ENCODE results near the gene NYAP2. TPM values are rescaled to one million over a fixed set of nuclear protein-coding genes. Genes with fewer than 3 reads are reported as not detected.

NYAP2 gene
- total RNA-seq, 2 donors from 2014 or later, result 0.05 to 0.12 TPM

- no peaks in the 10 kb centered on the region for H3K36me3 ChIP-seq
- DNase-seq, result no peak
- H3K27ac ChIP-seq, result no peak overlapping the region
- no peak overlapping the region for H3K9ac ChIP-seq (ENCODE audit: low read depth in 2 of 2, low read length in 2 of 2)
- TF ChIP-seq, protein P1, sequence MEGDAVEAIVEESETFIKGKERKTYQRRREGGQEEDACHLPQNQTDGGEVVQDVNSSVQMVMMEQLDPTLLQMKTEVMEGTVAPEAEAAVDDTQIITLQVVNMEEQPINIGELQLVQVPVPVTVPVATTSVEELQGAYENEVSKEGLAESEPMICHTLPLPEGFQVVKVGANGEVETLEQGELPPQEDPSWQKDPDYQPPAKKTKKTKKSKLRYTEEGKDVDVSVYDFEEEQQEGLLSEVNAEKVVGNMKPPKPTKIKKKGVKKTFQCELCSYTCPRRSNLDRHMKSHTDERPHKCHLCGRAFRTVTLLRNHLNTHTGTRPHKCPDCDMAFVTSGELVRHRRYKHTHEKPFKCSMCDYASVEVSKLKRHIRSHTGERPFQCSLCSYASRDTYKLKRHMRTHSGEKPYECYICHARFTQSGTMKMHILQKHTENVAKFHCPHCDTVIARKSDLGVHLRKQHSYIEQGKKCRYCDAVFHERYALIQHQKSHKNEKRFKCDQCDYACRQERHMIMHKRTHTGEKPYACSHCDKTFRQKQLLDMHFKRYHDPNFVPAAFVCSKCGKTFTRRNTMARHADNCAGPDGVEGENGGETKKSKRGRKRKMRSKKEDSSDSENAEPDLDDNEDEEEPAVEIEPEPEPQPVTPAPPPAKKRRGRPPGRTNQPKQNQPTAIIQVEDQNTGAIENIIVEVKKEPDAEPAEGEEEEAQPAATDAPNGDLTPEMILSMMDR (IDR thresholded peaks at IDR 0.05), result no peak
- intact Hi-C loops (cut with DNase I), result no loop called here
- no peak overlapping the region for H3K4me3 ChIP-seq
- H3K4me1 ChIP-seq, result no peaks in the 10 kb centered on the region
- no peaks in the 10 kb centered on the region for H3K9me3 ChIP-seq
- no peaks in the 10 kb centered on the region for H3K27me3 ChIP-seq
Observed at GRCh38 chr2:225678792-225679191, 279.3 kb downstream of the NYAP2 start.

DNA sequence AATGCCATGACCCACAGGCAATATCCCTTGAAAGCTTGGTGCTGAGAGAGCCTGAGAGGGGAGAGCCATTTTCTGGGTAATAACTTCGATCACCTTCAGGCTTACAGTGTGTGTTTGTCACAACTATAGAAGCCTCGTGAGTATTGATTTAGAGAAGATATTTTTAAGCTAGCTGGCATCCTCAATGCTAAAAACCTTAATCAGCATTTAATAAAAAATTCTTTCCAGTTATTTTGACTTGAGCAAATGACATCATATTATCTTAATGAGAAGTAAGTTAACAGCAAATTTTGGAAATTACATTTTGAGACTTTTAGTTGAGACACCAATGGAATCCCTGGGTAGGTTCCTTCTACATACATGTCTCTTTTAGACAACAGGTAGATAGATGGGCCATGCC, 283.7 kb downstream of the NYAP2 start:
- no peak for DNase-seq
- no peak overlapping the region for H3K4me3 ChIP-seq
- no peaks in the 10 kb centered on the region for H3K4me1 ChIP-seq
- H3K27me3 ChIP-seq, result no peaks in the 10 kb centered on the region
- intact Hi-C loops (cut with DNase I), result no loop called here
- no peak overlapping the region for H3K27ac ChIP-seq
- H3K9ac ChIP-seq (ENCODE audit: low read depth in 2 of 2, low read length in 2 of 2), result no peak overlapping the region
- H3K36me3 ChIP-seq, result no peaks in the 10 kb centered on the region
- TF ChIP-seq, protein P1 (IDR thresholded peaks at IDR 0.05), result no peak
- no peaks in the 10 kb centered on the region for H3K9me3 ChIP-seq

- no peak overlapping the region for H3K4me3 ChIP-seq
- intact Hi-C loops (cut with DNase I), result no loop called here
- H3K27me3 ChIP-seq, result no peaks in the 10 kb centered on the region
- TF ChIP-seq, protein P1 (IDR thresholded peaks at IDR 0.05), result no peak
- H3K9ac ChIP-seq (ENCODE audit: low read depth in 2 of 2, low read length in 2 of 2), result no peak overlapping the region
- H3K36me3 ChIP-seq, result no peaks in the 10 kb centered on the region
- H3K9me3 ChIP-seq, result no peaks in the 10 kb centered on the region
- H3K4me1 ChIP-seq, result no peaks in the 10 kb centered on the region
- H3K27ac ChIP-seq, result no peak overlapping the region
- no peak for DNase-seq
Observed at GRCh38 chr2:225690153-225690552, 290.6 kb downstream of the NYAP2 start.

DNA sequence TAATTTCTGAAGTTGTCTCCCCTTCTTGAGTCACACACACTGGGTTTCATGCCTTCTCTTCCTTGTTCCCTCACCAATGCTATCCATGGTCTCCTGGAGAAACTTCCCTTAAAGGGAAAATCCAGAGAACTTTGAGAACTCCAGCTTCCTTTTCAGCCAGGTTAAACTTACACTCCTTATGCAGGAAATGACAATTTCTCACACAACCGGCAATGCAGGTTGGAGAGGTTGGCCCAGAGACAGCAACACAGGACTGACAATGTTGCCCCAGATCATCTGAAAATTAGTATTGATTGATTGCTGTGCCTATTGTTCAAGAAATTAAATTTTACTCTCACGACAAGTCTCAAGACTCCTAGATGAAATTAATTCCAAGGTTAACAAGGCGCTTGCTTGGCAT, 292.2 kb downstream of the NYAP2 start:
- H3K36me3 ChIP-seq, result no peaks in the 10 kb centered on the region
- no peak for DNase-seq
- no peak overlapping the region for H3K4me3 ChIP-seq
- intact Hi-C loops (cut with DNase I), result no loop called here
- H3K4me1 ChIP-seq, result no peaks in the 10 kb centered on the region
- TF ChIP-seq, protein P1 (IDR thresholded peaks at IDR 0.05), result no peak
- H3K9me3 ChIP-seq, result no peaks in the 10 kb centered on the region
- H3K27ac ChIP-seq, result no peak overlapping the region
- no peak overlapping the region for H3K9ac ChIP-seq (ENCODE audit: low read depth in 2 of 2, low read length in 2 of 2)
- no peaks in the 10 kb centered on the region for H3K27me3 ChIP-seq

DNA sequence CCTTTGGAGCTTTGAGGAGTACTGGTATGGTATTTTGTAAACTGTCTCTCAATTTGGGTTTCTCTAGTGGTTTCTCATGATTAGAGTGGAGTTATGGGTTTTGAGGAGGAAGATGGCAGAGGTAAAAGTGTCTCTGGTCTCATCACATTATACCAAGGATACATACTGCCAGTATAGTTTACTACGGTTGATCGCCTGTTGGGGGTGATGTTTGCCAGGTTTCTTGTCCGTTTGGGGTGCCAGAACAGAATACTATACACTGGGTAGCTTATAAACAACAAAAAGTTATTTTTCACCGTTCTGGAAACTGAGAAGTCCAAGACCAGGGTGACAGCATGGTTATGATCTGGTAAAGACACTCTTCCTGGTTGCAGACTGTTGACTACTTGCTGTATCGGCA, 293.7 kb downstream of the NYAP2 start:
- DNase-seq, result no peak
- TF ChIP-seq, protein P1 (IDR thresholded peaks at IDR 0.05), result no peak
- Histone ChIP-seq H3K27me3 (no peaks in the 10 kb centered on the region), H3K27ac (no peak overlapping the region), H3K9me3 (no peaks in the 10 kb centered on the region), H3K4me3 (no peak overlapping the region), H3K4me1 (no peaks in the 10 kb centered on the region), H3K9ac (ENCODE audit: low read depth in 2 of 2, low read length in 2 of 2) (no peak overlapping the region), H3K36me3 (no peaks in the 10 kb centered on the region)
- intact Hi-C loops (cut with DNase I), result no loop called here

DNA sequence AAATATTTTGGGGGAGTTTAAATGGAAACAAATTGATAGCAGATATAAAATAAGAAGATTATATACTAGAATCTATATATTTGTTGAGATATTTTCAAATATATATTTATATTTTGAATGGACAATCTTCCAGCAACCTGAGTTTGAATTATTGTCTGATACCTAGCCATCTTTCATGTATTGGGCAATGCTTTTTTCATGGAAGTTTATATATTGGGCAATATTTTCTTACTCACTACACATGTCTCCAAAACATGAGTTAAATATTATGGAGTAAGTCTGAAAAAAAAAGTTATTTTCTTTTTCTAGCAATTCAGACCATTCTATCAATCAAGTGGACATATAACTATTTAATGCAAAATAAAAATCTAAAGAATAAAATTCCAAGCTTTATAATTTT, 295.2 kb downstream of the NYAP2 start:
- Histone ChIP-seq H3K4me1 (no peaks in the 10 kb centered on the region), H3K27me3 (no peaks in the 10 kb centered on the region), H3K36me3 (no peaks in the 10 kb centered on the region), H3K4me3 (no peak overlapping the region), H3K27ac (no peak overlapping the region), H3K9ac (ENCODE audit: low read depth in 2 of 2, low read length in 2 of 2) (no peak overlapping the region), H3K9me3 (no peaks in the 10 kb centered on the region)
- DNase-seq, result no peak
- TF ChIP-seq, protein P1 (IDR thresholded peaks at IDR 0.05), result no peak
- intact Hi-C loops (cut with DNase I), result no loop called here
